GM18502 (cell line): ENCODE data around the gene CLNS1A.
"Not testable (repeated sequence)": the region's sequence is repeated elsewhere in the genome, so short reads cannot be mapped to it uniquely, and the experiment has no call there.

ENCODE experiments used
- ATAC-seq: cut with Tn5 transposase; IDR thresholded peaks from one replicate; pipeline ENCODE4 v1.9.1; 2021; ENCODE audit warnings: mild to moderate bottlenecking; ENCODE audit not compliant: unreplicated experiment, poor library complexity

CLNS1A gene, protein sequence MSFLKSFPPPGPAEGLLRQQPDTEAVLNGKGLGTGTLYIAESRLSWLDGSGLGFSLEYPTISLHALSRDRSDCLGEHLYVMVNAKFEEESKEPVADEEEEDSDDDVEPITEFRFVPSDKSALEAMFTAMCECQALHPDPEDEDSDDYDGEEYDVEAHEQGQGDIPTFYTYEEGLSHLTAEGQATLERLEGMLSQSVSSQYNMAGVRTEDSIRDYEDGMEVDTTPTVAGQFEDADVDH

DNA sequence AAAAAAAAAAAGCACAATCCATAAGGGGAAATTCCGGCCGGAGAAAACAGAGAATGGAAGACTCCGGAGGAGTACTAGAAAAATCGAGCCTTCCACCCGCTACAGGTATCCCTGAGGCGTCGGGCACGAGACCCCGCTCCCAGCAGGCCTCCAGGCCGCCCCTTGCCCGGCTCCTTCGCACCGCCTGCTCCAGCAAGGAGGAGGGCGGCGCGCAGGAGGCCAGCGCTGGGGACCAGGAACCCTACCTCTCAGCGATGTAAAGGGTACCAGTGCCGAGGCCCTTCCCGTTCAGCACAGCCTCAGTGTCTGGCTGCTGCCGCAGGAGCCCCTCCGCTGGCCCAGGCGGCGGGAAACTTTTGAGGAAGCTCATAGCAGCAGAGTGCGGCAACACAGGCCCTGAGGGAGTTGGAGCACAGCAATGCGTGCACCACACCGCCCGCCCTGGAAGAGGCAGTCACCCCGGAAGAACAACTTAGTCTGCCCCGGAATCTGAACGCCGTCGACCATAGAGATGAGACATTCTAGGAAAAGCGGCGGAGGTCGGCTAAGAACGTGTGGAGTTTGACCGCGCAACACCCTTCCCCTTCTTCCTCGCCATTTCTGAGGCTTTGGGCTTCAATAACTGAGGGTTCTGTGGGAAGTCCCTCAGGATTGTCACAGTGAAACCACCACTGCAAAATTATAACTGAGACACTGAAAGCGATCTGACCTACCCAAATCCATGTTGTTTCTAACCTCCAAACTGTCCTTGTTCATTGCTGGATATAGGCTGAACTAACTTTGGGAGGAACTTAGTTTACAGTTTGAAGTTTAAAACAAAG is at the start of gene CLNS1A:
Gene CLNS1A, minus strand, starts transcription at position 450 of the 821 bp plus-strand sequence. Its CDS starts 80 bp downstream, at position 370.
- ATAC-seq: peak; percentile 95

- ATAC-seq: no peak
Observed at GRCh38 chr11:77687088-77687487, 49.5 kb upstream of the CLNS1A start.

GRCh38 chr11:77677138-77677537 is 39.5 kb upstream of the CLNS1A start:
- no peak for ATAC-seq

DNA sequence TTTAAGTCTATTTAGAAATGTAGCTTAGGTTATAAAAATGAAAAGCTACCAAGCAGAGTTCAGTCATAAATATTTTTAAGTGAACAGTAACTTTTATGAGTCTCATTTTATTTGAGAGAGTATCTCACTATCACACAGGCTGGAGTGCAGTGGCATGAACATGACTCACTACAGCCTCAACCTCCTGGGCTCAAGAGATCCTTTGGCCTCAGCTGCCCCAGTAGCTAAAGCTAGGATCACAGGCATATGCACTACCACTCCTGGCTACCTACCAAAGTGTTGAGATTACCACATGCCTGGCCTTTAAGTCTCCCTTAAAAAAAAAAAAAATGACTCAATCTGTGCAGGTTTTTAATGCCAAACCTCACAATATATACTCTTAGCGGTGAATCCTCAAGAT is 34.7 kb upstream of the CLNS1A start:
- no peak for ATAC-seq

DNA sequence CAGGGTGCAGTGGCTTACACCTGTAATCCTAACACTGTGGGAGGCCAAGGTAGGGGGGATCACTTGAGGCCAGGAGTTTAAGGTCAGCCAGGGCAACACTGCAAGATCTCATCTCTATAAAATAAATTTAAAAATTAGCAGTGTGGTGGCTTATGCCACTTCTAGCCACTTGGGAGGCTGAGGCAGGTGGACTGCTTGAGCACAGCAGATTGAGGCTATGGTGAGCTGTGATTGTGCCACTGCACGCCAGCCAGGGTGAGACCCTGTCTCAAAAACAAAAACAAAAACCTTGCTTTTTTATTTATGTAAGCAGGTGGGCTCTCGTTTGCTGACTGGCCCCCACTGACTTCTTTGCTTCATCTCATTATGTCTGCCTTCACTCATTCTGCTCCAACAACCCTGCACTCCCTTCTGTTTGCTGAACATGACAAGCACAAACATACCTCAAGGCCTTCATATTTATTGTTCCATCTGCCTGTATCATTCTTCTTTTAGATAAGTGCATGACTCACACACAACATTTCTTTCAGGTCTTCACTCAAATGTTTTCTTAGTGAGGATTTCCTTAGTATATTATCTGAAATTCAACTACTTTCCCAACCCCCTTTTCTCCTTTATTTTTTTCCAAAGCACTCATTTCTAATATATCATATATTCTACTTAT is 32.4 kb upstream of the CLNS1A start:
- no peak for ATAC-seq

GRCh38 chr11:77668760-77669159 is 31.2 kb upstream of the CLNS1A start:
- no peak for ATAC-seq

- ATAC-seq: no peak
Observed at GRCh38 chr11:77665240-77665965, 27.8 kb upstream of the CLNS1A start.

GRCh38 chr11:77661670-77662069 is 24.1 kb upstream of the CLNS1A start:
- no peak for ATAC-seq

DNA sequence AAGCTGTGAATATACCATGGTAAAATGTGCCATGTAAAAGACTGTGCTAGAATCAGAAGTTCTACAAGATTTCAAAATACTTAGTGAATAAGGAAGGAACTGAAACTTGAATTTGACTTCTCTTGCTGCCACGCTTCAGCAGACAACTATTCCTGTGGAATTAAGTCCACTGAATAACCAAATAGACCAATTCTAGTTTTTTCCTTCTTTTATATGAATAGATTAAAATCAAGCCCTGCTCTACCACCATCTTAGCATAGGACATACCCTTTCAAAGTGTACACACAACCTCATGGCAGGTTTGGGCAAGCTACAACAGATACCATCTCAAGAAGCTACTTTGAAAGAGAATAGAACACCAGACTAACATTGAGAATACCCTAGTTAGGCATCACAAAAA is 23.4 kb upstream of the CLNS1A start:
- ATAC-seq: no peak

DNA sequence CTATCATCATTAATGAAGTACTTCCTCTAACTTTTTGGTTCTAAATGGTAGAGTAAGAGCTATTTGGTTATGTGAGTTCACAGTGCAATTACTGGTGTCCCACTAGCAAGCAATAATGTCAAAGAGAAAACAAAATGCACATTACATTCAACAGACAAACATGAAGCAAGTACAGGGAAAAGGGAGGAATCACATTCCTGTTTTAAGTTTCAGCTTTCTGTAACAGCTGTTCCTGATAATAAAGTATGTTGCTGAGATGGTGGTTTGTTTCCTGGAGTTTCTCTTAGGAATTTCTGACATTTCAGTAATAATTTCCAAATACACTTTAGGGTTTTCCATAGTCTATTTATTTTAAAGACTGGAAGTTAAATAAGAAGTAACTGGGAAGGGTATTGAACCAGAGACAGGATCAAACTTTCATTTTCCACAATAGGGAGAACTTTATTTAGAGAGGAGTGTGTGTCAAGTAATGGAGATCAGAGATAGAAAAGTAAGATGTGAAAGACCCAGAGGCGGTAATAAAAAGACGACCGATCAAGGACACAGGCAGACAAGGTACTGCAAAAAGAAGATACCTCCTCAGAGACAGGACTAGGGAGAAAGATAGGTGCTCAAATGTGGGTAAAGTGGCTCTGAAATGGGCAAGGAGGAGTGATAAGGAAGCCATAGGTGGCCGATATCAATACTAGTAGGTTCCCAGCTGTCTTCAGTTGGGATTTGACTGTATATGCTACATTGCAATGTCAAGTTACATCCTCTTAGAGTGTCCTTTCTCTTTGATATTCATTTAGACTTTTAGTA is 20.8 kb upstream of the CLNS1A start:
- ATAC-seq: no peak

- no peak for ATAC-seq
Observed at GRCh38 chr11:77656362-77656761, 18.8 kb upstream of the CLNS1A start.

GRCh38 chr11:77654770-77655434 is 17.3 kb upstream of the CLNS1A start:
- ATAC-seq: no peak

DNA sequence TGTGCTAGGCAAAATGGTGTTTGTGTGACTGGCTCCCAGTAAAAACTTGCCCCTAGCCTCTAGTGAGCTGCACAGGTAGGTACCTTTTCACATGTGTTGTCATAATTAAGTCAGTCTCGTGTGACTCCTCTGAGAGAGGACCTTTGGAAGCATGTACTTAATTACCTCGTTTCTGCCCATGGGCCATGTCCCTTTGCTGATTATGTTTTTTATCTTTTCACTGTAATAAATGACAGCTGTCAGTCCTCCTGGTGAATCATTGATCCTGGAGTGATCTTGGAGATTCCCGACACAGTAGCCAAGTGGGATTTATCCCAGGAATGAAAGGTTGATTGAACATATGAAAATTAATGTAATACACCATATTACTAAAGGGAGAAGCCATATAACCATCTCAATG is 12.5 kb upstream of the CLNS1A start:
- no peak for ATAC-seq

GRCh38 chr11:77647654-77648305 is 10.2 kb upstream of the CLNS1A start:
- ATAC-seq: no peak

DNA sequence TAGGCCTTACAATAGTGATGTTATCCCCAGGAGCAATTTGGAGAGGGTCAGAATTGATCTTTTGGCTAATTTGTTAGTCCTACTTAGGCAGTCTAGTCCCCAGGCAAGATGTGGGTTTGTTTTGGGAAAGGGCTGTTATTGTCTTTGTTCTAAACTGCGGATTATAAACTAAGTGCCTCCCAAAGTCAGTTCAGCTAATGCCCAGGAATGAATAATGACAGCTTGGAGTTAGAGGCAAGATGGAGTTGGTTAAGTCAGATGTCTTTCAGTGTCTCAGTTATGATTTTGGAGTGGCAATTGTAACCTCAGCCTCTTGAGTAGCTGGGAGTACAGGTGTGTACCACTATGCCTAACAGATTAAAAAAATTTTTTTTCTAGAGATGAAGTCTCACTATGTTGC is 7.3 kb upstream of the CLNS1A start:
- ATAC-seq: no peak

GRCh38 chr11:77642228-77642627 is 4.6 kb upstream of the CLNS1A start:
- no peak for ATAC-seq

DNA sequence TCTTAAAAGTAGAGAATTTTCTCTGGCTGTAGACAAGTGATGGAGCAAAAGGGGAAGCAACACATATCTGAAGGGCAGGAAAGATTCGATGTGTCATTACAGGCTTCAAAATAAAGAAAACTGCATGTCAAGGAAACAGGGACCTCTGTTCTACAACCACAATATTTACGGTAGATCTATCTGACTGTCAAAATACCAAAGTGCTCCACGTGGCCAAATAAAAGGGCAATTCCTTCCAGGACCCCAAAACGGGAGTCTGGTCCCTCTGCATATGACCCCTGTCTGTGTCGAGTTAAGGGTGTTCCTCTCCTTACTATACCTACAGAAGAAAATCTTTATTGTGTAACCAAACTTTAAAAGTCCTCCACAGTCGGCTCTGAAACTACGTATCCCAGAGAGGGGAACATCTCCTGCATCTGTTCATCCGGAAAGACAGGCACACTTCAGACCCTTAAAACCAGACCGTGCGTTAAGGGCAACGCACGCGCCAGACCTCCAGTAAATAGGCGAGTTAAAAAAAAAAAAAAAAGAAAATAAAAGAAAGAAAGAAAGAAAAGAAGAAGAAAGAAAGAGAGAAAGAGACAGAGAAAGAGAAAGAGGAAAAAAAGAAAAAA is 756 bp downstream of the CLNS1A start:
- no peak for ATAC-seq

- ATAC-seq: not testable (repeated sequence)
Observed at GRCh38 chr11:77633926-77634325, 3.7 kb downstream of the CLNS1A start.
